Duodenal mucosa (tissue), 2 donors: Measurements from ENCODE around the gene TTBK2.

Experiments used
- H3K27ac ChIP-seq: one replicate; pipeline ENCODE4 v1.7.0; 2013; ENCODE audit warnings: low read depth, low read length
- H3K27me3 ChIP-seq, 2 donors: one replicate each; pipeline ENCODE4 v1.7.0; 2013; ENCODE audit warnings: low read length in 2 of 2, control low read depth in 1 of 2; ENCODE audit not compliant: insufficient read depth in 2 of 2, control insufficient read depth in 1 of 2
- H3K36me3 ChIP-seq, 2 donors: one replicate each; pipeline ENCODE4 v1.7.0; 2013; ENCODE audit warnings: low read length in 2 of 2, control low read depth in 1 of 2; ENCODE audit not compliant: insufficient read depth in 2 of 2, control insufficient read depth in 1 of 2
- H3K4me1 ChIP-seq, 2 donors: one replicate each; pipeline ENCODE4 v1.7.0; 2013; ENCODE audit warnings: low read length in 2 of 2, control low read depth in 1 of 2; ENCODE audit not compliant: insufficient read depth in 2 of 2, control insufficient read depth in 1 of 2
- H3K4me3 ChIP-seq, 2 donors: one replicate each; pipeline ENCODE4 v1.7.0; 2013; ENCODE audit warnings: low read length in 2 of 2, low read depth in 1 of 2
- H3K9ac ChIP-seq, 2 donors: one replicate each; pipeline ENCODE4 v1.7.0; 2013; ENCODE audit warnings: low read length in 2 of 2, low read depth in 1 of 2
- H3K9me3 ChIP-seq, 2 donors: one replicate each; pipeline ENCODE4 v1.7.0; 2013; ENCODE audit warnings: low read length in 2 of 2, control low read depth in 1 of 2; ENCODE audit not compliant: control insufficient read depth in 1 of 2

TTBK2 gene

DNA sequence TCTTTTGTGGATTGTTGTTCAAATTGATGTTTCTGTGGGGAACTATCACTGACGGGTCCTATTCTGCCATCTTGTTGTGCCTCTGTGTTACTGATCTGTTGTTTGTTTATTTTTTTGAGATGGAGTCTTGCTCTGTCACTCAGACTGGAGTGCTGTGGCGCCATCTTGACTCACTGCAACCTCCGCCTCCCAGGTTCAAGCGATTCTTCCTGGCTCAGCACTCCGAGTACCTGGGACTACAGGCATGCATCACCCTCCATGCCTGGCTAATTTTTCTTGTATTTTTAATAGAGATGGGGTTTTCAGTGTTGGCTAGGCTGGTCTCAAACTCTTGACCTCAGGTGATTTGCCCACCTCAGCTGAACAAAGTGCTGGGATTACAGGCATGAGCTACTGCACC is 215.2 kb downstream of the TTBK2 start:
- no peak overlapping the region for H3K4me3 ChIP-seq
- no peak overlapping the region for H3K27ac ChIP-seq
- H3K9ac ChIP-seq, result no peak overlapping the region
- no peaks in the 10 kb centered on the region for H3K4me1 ChIP-seq
- H3K9me3 ChIP-seq, result no peaks in the 10 kb centered on the region
- no peaks in the 10 kb centered on the region for H3K36me3 ChIP-seq
- no peaks in the 10 kb centered on the region for H3K27me3 ChIP-seq

DNA sequence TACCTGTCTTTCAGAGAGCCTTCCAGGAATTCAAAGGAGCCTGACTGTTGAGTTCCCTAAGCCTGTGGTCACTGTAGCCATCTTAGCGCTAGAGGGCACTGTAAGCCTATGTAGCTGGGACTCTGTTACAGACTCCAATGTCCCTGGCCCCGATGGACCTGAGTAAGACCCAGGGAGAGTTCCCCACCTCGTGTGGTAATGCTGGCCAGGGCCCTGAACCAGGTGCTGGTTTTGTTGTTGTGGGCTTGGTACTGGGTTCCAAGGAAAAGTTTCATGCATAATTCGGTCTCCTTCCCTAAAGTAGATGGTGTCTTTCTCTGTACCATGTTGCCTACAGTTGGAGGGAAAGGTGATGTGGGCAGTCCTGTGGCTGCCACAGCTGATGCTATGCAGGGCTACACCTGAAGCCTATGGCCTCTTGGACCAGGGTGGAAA is 216.1 kb downstream of the TTBK2 start:
- H3K27me3 ChIP-seq, result no peaks in the 10 kb centered on the region
- no peak overlapping the region for H3K27ac ChIP-seq
- H3K36me3 ChIP-seq, result no peaks in the 10 kb centered on the region
- H3K9ac ChIP-seq, result no peak overlapping the region
- no peaks in the 10 kb centered on the region for H3K4me1 ChIP-seq
- no peak overlapping the region for H3K4me3 ChIP-seq
- no peaks in the 10 kb centered on the region for H3K9me3 ChIP-seq

DNA sequence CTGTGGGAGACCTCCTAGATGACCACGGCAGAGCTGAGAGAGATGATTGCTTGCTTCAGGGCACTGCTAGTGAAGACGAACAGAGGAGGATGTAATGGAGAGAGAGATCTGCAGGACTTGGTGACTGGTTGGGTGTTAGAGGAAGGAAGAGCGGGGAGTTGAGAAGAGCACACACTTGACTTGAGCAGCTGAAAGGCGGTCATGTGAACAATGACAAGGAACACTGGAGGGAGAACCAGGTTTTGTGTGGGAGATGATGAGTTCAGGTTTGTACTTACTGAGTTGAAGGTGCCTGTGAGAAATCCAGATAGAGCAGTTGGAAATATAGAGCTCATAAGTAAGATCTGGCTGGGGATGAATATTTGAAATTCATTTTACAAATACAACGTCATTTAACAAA is 224.0 kb downstream of the TTBK2 start:
- H3K36me3 ChIP-seq, result peaks cover 0 to 5% of the 10 kb centered on the region in 2 donors
- no peaks in the 10 kb centered on the region for H3K9me3 ChIP-seq
- no peak overlapping the region for H3K27ac ChIP-seq
- no peak overlapping the region for H3K9ac ChIP-seq
- H3K4me1 ChIP-seq, result no peaks in the 10 kb centered on the region
- no peak overlapping the region for H3K4me3 ChIP-seq
- no peaks in the 10 kb centered on the region for H3K27me3 ChIP-seq

DNA sequence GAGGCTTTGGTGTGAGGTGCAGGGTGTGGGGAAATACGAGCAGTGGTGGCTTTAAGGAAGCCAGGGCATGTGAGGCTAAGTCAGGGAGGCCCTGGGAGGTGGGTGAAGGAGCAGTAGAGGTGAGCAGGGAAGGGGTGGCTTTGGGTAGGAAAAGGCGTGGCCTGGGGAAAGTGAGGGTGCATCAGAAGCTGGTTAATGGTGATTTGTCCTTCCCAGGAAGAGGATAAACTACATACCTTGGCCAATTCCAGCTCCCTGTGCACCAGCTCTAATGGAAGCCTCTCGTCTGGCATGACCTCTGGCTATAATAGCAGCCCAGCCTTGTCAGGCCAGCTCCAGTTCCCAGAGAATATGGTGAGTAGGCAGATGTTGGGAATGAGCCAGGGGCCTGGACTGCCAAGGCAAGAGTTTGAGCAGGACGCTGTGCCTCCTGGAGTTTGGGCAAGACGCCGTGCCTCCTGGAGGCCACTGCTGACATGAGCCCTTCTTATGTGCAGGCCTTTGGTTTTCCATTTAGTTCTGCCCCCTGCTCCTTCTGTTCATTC is 225.0 kb downstream of the TTBK2 start:
- H3K4me1 ChIP-seq, result no peaks in the 10 kb centered on the region
- H3K9ac ChIP-seq, result no peak overlapping the region
- H3K36me3 ChIP-seq, result peaks cover 0 to 5% of the 10 kb centered on the region in 2 donors
- H3K9me3 ChIP-seq, result no peaks in the 10 kb centered on the region
- no peak overlapping the region for H3K4me3 ChIP-seq
- no peaks in the 10 kb centered on the region for H3K27me3 ChIP-seq
- H3K27ac ChIP-seq, result no peak overlapping the region

DNA sequence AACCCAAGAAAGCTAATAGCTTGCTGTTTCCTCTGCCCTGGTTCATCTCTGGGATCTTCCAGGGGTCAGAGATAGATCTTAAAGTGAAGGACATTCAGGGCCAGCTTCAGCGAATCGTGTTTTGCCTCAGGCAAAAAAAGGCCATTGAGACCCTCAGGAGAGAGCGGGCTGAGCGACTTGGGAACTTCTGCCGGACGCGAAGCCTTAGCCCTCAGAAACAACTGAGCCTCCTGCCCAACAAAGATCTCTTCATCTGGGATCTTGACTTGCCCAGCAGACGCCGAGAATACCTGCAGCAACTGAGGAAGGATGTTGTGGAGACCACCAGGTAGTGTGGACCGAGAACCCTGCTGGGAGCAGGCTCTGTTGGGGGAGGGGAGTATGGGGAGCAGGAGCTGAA is 226.2 kb downstream of the TTBK2 start:
- H3K9me3 ChIP-seq, result no peaks in the 10 kb centered on the region
- no peaks in the 10 kb centered on the region for H3K4me1 ChIP-seq
- H3K27ac ChIP-seq, result no peak overlapping the region
- no peak overlapping the region for H3K9ac ChIP-seq
- no peak overlapping the region for H3K4me3 ChIP-seq
- H3K27me3 ChIP-seq, result no peaks in the 10 kb centered on the region
- peaks cover 5% of the 10 kb centered on the region in 2 donors for H3K36me3 ChIP-seq

DNA sequence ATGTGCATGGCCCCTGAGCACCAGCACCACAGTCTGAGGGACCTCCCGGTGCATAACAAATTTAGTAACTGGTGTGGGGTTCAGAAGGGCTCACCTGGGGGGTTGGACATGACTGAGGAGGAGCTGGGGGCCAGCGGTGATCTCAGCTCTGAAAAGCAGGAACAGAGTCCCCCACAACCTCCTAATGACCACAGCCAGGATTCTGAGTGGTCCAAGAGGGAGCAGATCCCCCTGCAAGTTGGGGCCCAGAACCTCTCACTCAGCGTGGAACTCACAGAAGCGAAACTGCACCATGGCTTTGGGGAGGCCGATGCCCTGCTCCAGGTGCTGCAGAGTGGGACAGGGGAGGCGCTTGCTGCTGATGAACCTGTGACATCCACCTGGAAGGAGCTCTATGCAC is 226.6 kb downstream of the TTBK2 start:
- H3K27me3 ChIP-seq, result no peaks in the 10 kb centered on the region
- H3K27ac ChIP-seq, result no peak overlapping the region
- H3K9ac ChIP-seq, result no peak overlapping the region
- no peaks in the 10 kb centered on the region for H3K4me1 ChIP-seq
- peaks cover 5 to 10% of the 10 kb centered on the region in 2 donors for H3K36me3 ChIP-seq
- no peaks in the 10 kb centered on the region for H3K9me3 ChIP-seq
- no peak overlapping the region for H3K4me3 ChIP-seq

DNA sequence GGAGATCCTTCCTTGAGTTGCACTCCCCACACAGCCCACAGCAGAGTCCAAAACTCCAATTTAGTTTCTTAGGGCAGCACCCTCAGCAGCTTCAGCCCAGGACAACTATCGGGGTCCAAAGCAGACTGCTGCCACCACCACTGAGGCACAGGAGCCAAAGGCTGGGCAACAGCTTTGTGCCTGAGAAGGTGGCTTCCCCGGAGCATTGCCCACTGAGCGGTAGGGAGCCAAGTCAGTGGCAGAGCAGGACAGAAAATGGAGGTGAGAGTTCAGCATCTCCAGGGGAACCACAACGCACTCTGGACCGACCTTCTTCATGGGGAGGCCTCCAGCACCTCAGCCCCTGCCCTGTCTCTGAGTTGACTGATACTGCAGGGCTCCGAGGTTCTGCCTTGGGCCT is 227.1 kb downstream of the TTBK2 start:
- no peak overlapping the region for H3K9ac ChIP-seq
- no peaks in the 10 kb centered on the region for H3K9me3 ChIP-seq
- H3K27ac ChIP-seq, result no peak overlapping the region
- no peaks in the 10 kb centered on the region for H3K4me1 ChIP-seq
- no peaks in the 10 kb centered on the region for H3K27me3 ChIP-seq
- H3K4me3 ChIP-seq, result no peak overlapping the region
- peaks cover 5 to 12% of the 10 kb centered on the region in 2 donors for H3K36me3 ChIP-seq

DNA sequence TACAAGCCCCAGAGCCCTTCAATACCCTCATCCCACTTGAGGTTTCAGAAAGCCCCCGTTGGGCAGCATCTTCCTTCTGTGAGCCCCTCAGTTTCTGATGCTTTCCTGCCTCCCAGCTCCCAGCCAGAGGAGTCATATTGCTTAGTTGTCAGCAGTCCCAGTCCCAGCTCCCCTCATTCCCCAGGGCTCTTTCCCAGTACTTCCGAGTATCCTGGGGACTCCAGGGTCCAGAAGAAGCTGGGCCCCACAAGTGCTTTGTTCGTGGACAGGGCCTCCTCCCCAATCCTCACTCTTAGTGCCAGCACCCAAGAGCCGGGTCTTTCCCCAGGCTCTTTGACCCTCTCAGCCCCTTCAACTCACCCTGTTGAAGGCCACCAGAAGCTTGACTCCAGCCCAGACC is 227.6 kb downstream of the TTBK2 start:
- Histone ChIP-seq H3K36me3 (peaks cover 5 to 12% of the 10 kb centered on the region in 2 donors), H3K4me1 (no peaks in the 10 kb centered on the region), H3K9ac (no peak overlapping the region), H3K27ac (no peak overlapping the region), H3K4me3 (no peak overlapping the region), H3K27me3 (no peaks in the 10 kb centered on the region), H3K9me3 (no peaks in the 10 kb centered on the region)

DNA sequence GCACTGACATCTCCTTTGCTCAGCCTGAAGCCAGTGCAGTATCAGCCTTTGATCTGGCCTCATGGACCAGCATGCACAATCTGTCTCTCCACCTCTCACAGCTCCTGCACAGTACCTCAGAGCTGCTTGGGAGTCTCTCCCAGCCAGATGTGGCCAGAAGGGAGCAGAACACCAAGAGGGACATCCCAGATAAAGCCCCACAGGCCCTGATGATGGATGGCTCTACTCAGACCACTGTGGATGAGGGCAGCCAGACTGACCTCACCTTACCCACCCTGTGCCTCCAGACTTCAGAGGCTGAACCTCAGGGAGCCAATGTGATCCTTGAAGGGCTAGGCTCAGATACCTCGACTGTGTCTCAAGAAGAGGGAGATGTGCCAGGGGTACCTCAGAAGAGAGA is 228.0 kb downstream of the TTBK2 start:
- no peak overlapping the region for H3K27ac ChIP-seq
- no peak overlapping the region for H3K9ac ChIP-seq
- H3K27me3 ChIP-seq, result no peaks in the 10 kb centered on the region
- no peaks in the 10 kb centered on the region for H3K9me3 ChIP-seq
- no peak overlapping the region for H3K4me3 ChIP-seq
- H3K36me3 ChIP-seq, result peaks cover 5 to 12% of the 10 kb centered on the region in 2 donors
- H3K4me1 ChIP-seq, result no peaks in the 10 kb centered on the region

DNA sequence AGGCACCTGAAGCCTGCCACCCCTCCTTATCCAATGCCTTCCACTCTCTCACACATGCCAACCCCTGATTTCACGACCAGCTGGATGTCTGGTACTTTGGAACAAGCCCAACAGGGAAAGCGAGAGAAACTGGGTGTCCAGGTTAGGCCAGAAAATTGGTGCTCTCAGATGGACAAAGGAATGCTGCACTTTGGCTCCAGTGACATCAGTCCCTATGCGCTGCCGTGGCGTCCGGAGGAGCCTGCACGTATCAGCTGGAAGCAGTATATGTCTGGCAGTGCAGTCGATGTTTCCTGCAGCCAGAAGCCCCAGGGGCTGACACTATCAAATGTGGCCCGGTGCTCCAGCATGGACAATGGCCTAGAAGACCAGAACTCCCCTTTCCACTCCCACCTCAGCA is 228.8 kb downstream of the TTBK2 start:
- peaks cover 5 to 12% of the 10 kb centered on the region in 2 donors for H3K36me3 ChIP-seq

DNA sequence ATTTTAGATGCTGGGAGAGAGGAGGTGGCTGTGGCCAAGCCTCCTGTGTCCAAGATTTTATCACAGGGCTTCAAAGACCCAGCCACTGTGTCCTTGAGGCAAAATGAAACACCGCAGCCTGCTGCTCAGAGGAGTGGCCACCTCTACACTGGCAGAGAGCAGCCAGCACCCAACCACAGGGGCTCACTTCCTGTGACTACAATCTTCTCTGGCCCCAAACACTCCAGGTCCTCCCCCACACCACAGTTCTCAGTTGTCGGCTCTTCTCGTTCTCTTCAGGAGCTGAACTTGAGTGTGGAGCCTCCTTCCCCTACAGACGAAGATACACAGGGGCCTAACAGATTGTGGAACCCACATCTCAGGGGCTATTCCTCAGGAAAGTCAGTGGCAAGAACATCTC is 229.3 kb downstream of the TTBK2 start:
- no peak overlapping the region for H3K27ac ChIP-seq
- no peaks in the 10 kb centered on the region for H3K4me1 ChIP-seq
- no peak overlapping the region for H3K9ac ChIP-seq
- no peak overlapping the region for H3K4me3 ChIP-seq
- H3K27me3 ChIP-seq, result no peaks in the 10 kb centered on the region
- peaks cover 5 to 12% of the 10 kb centered on the region in 2 donors for H3K36me3 ChIP-seq
- H3K9me3 ChIP-seq, result no peaks in the 10 kb centered on the region

More for the DNA sequence above, 228.8 kb downstream of the TTBK2 start:
- Histone ChIP-seq H3K9me3 (no peaks in the 10 kb centered on the region), H3K9ac (no peak overlapping the region), H3K4me1 (no peaks in the 10 kb centered on the region), H3K4me3 (no peak overlapping the region), H3K27me3 (no peaks in the 10 kb centered on the region), H3K27ac (no peak overlapping the region)
